Mesenchymal stem cell (in vitro differentiated cells and primary cell): ENCODE data around the gene ANKDD1B.
A peak's percentile ranks its signal among the peaks of the same experiment; 100 is the strongest.

Experiments used
- DNase-seq: peaks from one replicate; pipeline ENCODE4 v3.0.0-alpha.2; 2013
- H2AFZ ChIP-seq: one replicate; pipeline ENCODE4 v1.6.1; 2013; ENCODE audit warnings: low read depth, mild to moderate bottlenecking, control low read depth, inconsistent platforms, low read length, moderate library complexity
- H2AK5ac ChIP-seq: 2 replicates; pipeline ENCODE4 v1.6.1; 2013; ENCODE audit warnings: low read length, moderate library complexity, mild to moderate bottlenecking, inconsistent platforms; ENCODE audit not compliant: severe bottlenecking
- H2BK120ac ChIP-seq: one replicate; pipeline ENCODE4 v1.6.1; 2013; ENCODE audit warnings: low read depth, mild to moderate bottlenecking, inconsistent platforms, low read length, moderate library complexity
- H2BK12ac ChIP-seq, 2 experiments: one replicate each; pipeline ENCODE4 v1.6.1; 2013; ENCODE audit warnings: inconsistent platforms in 2 of 2, low read length in 2 of 2, mild to moderate bottlenecking in 2 of 2, moderate library complexity in 2 of 2, control low read depth in 1 of 2
- H2BK15ac ChIP-seq: one replicate; pipeline ENCODE4 v1.6.1; 2013; ENCODE audit warnings: mild to moderate bottlenecking, low read depth, inconsistent platforms; ENCODE audit not compliant: poor library complexity, severe bottlenecking
- H2BK5ac ChIP-seq: 2 replicates; pipeline ENCODE4 v1.6.1; 2013; ENCODE audit warnings: low read depth, mild to moderate bottlenecking, low read length, control low read depth, inconsistent platforms; ENCODE audit not compliant: poor library complexity, severe bottlenecking
- H3K14ac ChIP-seq, 2 experiments: one replicate each; pipeline ENCODE4 v1.6.1; 2013; ENCODE audit warnings: inconsistent platforms in 2 of 2, low read length in 2 of 2, control low read depth in 1 of 2, mild to moderate bottlenecking in 1 of 2, moderate library complexity in 1 of 2
- H3K18ac ChIP-seq, 2 experiments: one replicate each; pipeline ENCODE4 v1.6.1; 2013; ENCODE audit warnings: inconsistent platforms in 2 of 2, low read length in 2 of 2, control low read depth in 1 of 2, low read depth in 1 of 2, mild to moderate bottlenecking in 1 of 2
- H3K23ac ChIP-seq, 2 experiments: one replicate each; pipeline ENCODE4 v1.6.1; 2013; ENCODE audit warnings: inconsistent platforms in 2 of 2, low read length in 2 of 2, mild to moderate bottlenecking in 2 of 2, moderate library complexity in 2 of 2, control low read depth in 1 of 2
- H3K27ac ChIP-seq: 2 replicates; pipeline ENCODE4 v1.5.1; 2013; ENCODE audit warnings: mild to moderate bottlenecking, moderate library complexity, low read length, control low read depth, inconsistent platforms; ENCODE audit not compliant: poor library complexity, severe bottlenecking
- H3K27me3 ChIP-seq, 2 experiments: 2 replicates each; pipeline versions ENCODE4 v1.6.1 to v1.7.0; 2013; ENCODE audit warnings: low read length in 2 of 2, mild to moderate bottlenecking in 2 of 2, moderate library complexity in 2 of 2, control low read depth in 1 of 2, inconsistent platforms in 1 of 2; ENCODE audit not compliant: control insufficient read depth in 1 of 2, insufficient read depth in 1 of 2
- H3K36me3 ChIP-seq, 2 experiments: 2 replicates each; pipeline versions ENCODE4 v1.6.1 to v1.7.0; 2013; ENCODE audit warnings: low read length in 2 of 2, control low read depth in 1 of 2, inconsistent platforms in 1 of 2, low read depth in 1 of 2, mild to moderate bottlenecking in 1 of 2; ENCODE audit not compliant: insufficient read depth in 2 of 2, control insufficient read depth in 1 of 2
- H3K4ac ChIP-seq, 2 experiments: one replicate each; pipeline ENCODE4 v1.6.1; 2013; ENCODE audit warnings: inconsistent platforms in 2 of 2, low read length in 2 of 2, mild to moderate bottlenecking in 2 of 2, moderate library complexity in 2 of 2, control low read depth in 1 of 2, low read depth in 1 of 2
- H3K4me1 ChIP-seq: 2 replicates; pipeline ENCODE4 v1.6.1; 2013; ENCODE audit warnings: low read depth, low read length, control low read depth; ENCODE audit not compliant: control insufficient read depth, insufficient read depth
- H3K4me2 ChIP-seq: 2 replicates; pipeline ENCODE4 v1.6.1; 2013; ENCODE audit warnings: low read length, mild to moderate bottlenecking, inconsistent platforms; ENCODE audit not compliant: poor library complexity, severe bottlenecking
- H3K4me3 ChIP-seq, 2 experiments: 2 replicates each; pipeline versions ENCODE4 v1.5.1 to v1.7.0; 2013; ENCODE audit warnings: low read length in 2 of 2, mild to moderate bottlenecking in 2 of 2, control low read depth in 1 of 2, low read depth in 1 of 2; ENCODE audit not compliant: insufficient read depth in 1 of 2
- H3K79me1 ChIP-seq: replicated peaks from 2 replicates; pipeline ENCODE4 v1.6.1; 2013; ENCODE audit warnings: mild to moderate bottlenecking, control low read depth, low read length, inconsistent platforms; ENCODE audit not compliant: poor library complexity, severe bottlenecking
- H3K9ac ChIP-seq: 2 replicates; pipeline ENCODE4 v1.7.0; 2013; ENCODE audit warnings: mild to moderate bottlenecking, low read length, moderate library complexity
- H3K9me3 ChIP-seq: 2 replicates; pipeline ENCODE4 v1.7.0; 2013; ENCODE audit warnings: mild to moderate bottlenecking, low read length; ENCODE audit not compliant: control insufficient read depth
- H4K8ac ChIP-seq: one replicate; pipeline ENCODE4 v1.6.1; 2013; ENCODE audit warnings: inconsistent platforms, mild to moderate bottlenecking, low read length, moderate library complexity
- H4K91ac ChIP-seq: one replicate; pipeline ENCODE4 v1.6.1; 2013; ENCODE audit warnings: mild to moderate bottlenecking, low read length, inconsistent platforms
- WGBS: methylation state at CpG from one replicate; pipeline ENCODE4 v1.1.7; 2013; ENCODE audit warnings: mixed read lengths; 5-methylcytosine and 5-hydroxymethylcytosine counted together

The ANKDD1B gene

DNA sequence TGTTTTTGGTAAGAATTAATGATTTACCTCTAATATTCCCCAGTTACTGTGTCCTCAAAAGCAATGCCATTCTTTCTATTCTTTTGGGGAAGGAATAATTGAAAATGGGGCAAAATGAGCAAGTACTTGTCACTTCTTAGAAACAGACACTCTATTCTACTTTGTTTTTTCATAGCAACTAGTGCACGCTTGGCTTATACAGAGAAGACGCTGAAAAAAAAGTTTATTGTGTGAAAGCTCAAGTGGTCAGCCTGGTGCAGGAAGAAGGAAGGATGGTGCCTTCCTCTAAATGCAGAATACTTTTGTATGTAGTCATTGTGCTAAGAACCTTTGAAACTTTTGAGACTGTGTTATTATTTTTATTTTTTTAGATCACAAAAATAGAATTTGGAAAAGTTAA is 29.6 kb downstream of the ANKDD1B start:
- peak; percentile 20 for DNase-seq
- no peak overlapping the region for H3K23ac ChIP-seq
- no peak overlapping the region for H3K14ac ChIP-seq
- H4K91ac ChIP-seq: no peak overlapping the region
- no peak overlapping the region for H3K4me2 ChIP-seq
- H3K36me3 ChIP-seq: no peaks in the 10 kb centered on the region
- H3K79me1 ChIP-seq: no peaks in the 10 kb centered on the region
- peak overlapping the region; percentile 39 for H3K27ac ChIP-seq
- H2BK120ac ChIP-seq: no peak overlapping the region
- H3K9ac ChIP-seq: no peak overlapping the region
- H4K8ac ChIP-seq: no peak overlapping the region
- H3K4ac ChIP-seq: no peak overlapping the region
- no peak overlapping the region for H2AK5ac ChIP-seq
- H3K27me3 ChIP-seq: no peaks in the 10 kb centered on the region
- no peaks in the 10 kb centered on the region for H3K9me3 ChIP-seq
- no peak overlapping the region for H3K4me3 ChIP-seq
- peaks cover 1% of the 10 kb centered on the region for H3K4me1 ChIP-seq
- H2BK15ac ChIP-seq: no peak overlapping the region
- no peak overlapping the region for H3K18ac ChIP-seq
- no peak overlapping the region for H2BK12ac ChIP-seq
- WGBS: 37% methylated on average over 2 of the region's 2 CpGs
- H2BK5ac ChIP-seq: no peak overlapping the region
- no peak overlapping the region for H2AFZ ChIP-seq

- no peak overlapping the region for H2BK15ac ChIP-seq
- H3K36me3 ChIP-seq: no peaks in the 10 kb centered on the region
- no peak overlapping the region for H3K23ac ChIP-seq
- peak overlapping the region in 1 of 2 experiments; percentile 21 for H3K18ac ChIP-seq
- no peak overlapping the region for H2AK5ac ChIP-seq
- H3K27me3 ChIP-seq: no peaks in the 10 kb centered on the region
- no peak overlapping the region for H3K4me2 ChIP-seq
- H3K79me1 ChIP-seq: no peaks in the 10 kb centered on the region
- no peak overlapping the region for H2BK12ac ChIP-seq
- no peak overlapping the region for H4K8ac ChIP-seq
- 87% methylated on average over 2 of the region's 2 CpGs for WGBS
- H2BK120ac ChIP-seq: no peak overlapping the region
- no peak overlapping the region for H3K4ac ChIP-seq
- H3K9me3 ChIP-seq: no peaks in the 10 kb centered on the region
- H4K91ac ChIP-seq: no peak overlapping the region
- DNase-seq: no peak
- H3K9ac ChIP-seq: no peak overlapping the region
- no peak overlapping the region for H3K4me3 ChIP-seq
- no peaks in the 10 kb centered on the region for H3K4me1 ChIP-seq
- H2AFZ ChIP-seq: no peak overlapping the region
- no peak overlapping the region for H3K14ac ChIP-seq
- no peak overlapping the region for H2BK5ac ChIP-seq
- no peak overlapping the region for H3K27ac ChIP-seq
Observed at GRCh38 chr5:75648712-75649111, 37.5 kb downstream of the ANKDD1B start.

DNA sequence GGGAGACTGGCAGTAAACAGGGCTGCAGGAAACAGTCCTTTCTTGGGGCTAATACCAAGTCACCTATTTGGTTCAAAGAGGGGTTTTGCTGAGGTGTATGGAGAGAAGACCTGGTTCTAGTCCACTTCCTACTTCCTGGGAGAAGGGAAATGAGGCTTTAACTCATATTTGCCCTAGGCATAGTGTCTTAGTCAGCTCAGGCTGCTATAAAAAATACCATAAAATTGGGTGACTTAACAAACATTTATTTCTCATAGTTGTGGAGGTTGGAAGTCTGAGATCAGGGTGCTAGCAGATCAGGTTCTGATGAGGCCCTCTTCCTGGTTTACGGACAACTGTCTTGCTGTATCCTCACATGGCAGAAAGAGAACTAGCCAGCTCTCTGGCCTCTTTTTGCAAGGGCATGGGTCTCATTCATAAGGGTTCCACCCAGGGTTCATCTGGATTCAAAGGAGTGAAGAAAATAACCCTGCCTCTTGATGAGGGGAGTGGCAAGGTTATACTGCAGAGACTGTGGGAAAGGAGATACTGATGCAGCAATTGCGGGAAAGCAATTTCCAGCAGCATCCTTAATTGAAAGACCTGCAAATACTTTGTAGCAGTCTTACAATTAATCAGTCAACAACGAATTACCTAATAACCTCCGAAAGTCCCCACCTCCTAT is 40.5 kb downstream of the ANKDD1B start:
- no peak overlapping the region for H3K27ac ChIP-seq
- no peak for DNase-seq
- no peaks in the 10 kb centered on the region for H3K79me1 ChIP-seq
- H3K4ac ChIP-seq: no peak overlapping the region
- H3K9me3 ChIP-seq: no peaks in the 10 kb centered on the region
- no peaks in the 10 kb centered on the region for H3K4me1 ChIP-seq
- H4K8ac ChIP-seq: no peak overlapping the region
- no peak overlapping the region for H3K4me3 ChIP-seq
- no peak overlapping the region for H3K18ac ChIP-seq
- H2AFZ ChIP-seq: no peak overlapping the region
- no peaks in the 10 kb centered on the region for H3K36me3 ChIP-seq
- 88% methylated on average over 4 of the region's 4 CpGs for WGBS
- no peak overlapping the region for H2AK5ac ChIP-seq
- H3K23ac ChIP-seq: no peak overlapping the region
- H3K27me3 ChIP-seq: no peaks in the 10 kb centered on the region
- H2BK5ac ChIP-seq: no peak overlapping the region
- H2BK15ac ChIP-seq: no peak overlapping the region
- H3K9ac ChIP-seq: no peak overlapping the region
- no peak overlapping the region for H2BK12ac ChIP-seq
- H3K4me2 ChIP-seq: no peak overlapping the region
- no peak overlapping the region for H3K14ac ChIP-seq
- H2BK120ac ChIP-seq: no peak overlapping the region
- H4K91ac ChIP-seq: no peak overlapping the region

DNA sequence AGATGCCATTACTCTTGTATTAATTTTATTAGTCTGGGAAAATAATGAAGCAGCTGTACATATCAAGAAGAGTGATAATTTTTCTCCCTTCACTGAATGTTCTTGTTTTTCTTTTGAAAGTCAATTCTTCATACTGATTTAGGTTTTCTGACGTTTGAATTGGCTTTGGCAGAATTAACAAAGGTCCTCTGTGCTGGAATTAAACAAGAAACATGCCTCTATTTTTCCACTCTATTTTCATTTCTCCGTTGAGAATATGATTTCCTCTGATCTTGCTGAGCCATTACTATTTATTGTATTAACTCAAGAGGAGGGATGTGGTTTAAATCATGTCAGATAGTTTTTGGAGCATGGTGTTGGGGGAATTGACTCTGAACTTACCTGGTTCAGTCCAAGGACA is 42.3 kb downstream of the ANKDD1B start:
- Histone ChIP-seq H3K4me3 (no peak overlapping the region), H2AK5ac (no peak overlapping the region), H3K36me3 (no peaks in the 10 kb centered on the region), H3K18ac (no peak overlapping the region), H3K79me1 (no peaks in the 10 kb centered on the region), H3K4ac (no peak overlapping the region), H3K4me1 (no peaks in the 10 kb centered on the region), H4K91ac (no peak overlapping the region), H3K27ac (no peak overlapping the region), H3K23ac (no peak overlapping the region), H4K8ac (no peak overlapping the region), H3K9me3 (no peaks in the 10 kb centered on the region), H2BK120ac (no peak overlapping the region), H3K14ac (no peak overlapping the region), H2BK5ac (no peak overlapping the region), H2BK15ac (no peak overlapping the region), H2BK12ac (no peak overlapping the region), H3K9ac (no peak overlapping the region), H2AFZ (no peak overlapping the region), H3K4me2 (no peak overlapping the region), H3K27me3 (no peaks in the 10 kb centered on the region)
- no peak for DNase-seq
- no CpG with 5 or more reads among the region's 2 CpGs for WGBS
